NCI-H82 treated with DMSO at 0.1 percent for 48 hours (cell line): ENCODE results near the gene TPP2.
A peak's percentile ranks its signal among the peaks of the same experiment; 100 is the strongest.

Experiments
- DNase-seq: peaks from one replicate; lab custom pipeline; 2025; ENCODE audit not compliant: unreplicated experiment; lab: John Stamatoyannopoulos, UW

The TPP2 gene

DNA sequence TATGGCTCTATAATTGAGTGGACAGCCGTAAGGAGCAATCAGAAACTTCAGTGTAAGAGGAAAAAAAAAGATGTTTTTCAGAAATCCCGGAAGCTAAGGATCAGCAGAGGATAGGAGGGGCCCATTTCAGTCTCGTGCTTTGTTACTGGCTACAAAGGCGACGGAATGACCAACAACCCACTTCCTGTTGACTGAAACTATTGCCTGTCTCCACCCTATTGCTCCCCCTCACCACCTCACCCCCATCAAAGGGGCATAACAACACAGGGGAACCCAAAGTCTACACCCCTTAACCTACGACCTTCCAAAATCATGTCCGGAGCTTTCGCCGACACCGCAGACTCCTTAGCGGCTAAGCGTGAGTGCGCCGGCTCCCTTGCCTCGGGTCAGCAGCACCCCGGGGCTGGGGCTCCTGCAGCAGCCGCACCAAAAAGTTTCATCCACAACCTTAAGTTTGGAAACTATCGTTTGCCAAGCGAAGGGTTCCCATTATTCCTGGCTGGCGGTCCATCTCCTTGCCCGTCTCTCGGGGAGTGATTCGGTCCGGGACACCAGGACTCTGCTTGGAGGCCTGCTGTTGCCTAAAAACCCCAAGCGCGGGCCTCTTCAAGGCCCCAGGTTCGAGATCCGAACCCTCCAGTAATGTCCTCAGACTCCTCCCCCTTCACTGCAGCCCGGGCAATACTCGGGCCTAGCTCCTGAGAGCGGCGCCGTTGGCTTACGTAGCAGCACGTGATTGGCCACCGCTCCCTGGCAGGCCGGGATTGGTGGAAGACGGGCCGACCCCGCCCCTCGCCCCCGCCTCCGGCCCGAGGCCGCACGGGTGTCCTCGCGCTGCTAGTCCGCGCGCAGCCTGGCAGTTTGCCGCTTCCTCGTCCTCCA, at the start of gene TPP2:
Gene TPP2 (plus strand): TSS at position 840 of the 882 bp plus-strand sequence. CDS start 53 bp downstream, outside the sequence.
- DNase-seq: peak; percentile 89

- DNase-seq: no peak
These were observed 48.0 kb upstream of the TPP2 start for GRCh38 chr13:102548811-102549210.

DNA sequence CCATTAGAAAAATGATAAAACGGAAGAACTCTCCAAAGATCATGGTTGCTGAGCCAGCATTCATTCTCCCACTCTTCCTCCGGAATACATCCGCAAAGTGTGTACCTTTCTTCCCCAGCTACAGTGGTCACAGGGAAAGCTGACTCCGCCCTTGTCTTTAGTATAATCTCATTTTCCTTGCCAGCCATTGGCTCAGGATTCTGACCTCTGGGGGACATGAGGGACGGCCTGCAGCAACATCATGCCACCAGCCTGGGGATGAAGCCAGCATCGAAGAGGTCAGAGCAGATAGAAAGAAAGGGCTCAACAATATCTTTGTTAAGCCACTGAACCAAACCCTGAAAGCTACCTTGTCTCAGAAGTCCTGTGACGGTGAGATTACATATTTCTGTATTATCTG, 46.3 kb upstream of the TPP2 start:
- DNase-seq: no peak

DNA sequence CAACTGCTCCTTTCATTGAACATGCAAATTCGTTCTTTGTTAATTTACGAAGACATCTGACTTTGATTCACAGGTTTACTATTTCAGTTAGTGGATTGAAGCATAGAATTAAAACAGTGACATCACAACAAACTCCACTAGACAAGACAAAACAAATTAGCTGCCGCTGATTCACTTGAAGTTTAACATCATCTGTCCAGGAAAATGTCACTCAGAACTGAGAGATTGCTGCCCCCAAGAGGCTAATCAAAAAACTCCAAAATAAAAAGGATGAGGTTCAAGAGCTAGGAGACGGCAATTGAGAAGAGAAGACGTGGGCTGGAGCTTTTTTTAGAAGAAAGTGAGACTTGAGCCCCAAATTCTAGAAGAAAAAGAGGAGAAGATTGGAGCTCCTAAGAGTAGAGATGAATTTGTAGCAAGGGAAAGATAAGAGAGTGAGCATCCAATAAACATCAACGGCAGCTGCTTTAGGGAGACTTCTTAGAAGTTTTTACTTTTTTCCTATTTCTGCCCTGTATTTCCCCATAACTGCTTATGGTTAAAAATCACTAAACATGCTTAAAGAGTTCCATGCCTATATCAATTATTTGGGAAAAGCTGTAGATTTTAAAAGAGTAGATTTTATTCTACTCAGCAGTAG, 40.8 kb upstream of the TPP2 start:
- peak; percentile 72 for DNase-seq

DNA sequence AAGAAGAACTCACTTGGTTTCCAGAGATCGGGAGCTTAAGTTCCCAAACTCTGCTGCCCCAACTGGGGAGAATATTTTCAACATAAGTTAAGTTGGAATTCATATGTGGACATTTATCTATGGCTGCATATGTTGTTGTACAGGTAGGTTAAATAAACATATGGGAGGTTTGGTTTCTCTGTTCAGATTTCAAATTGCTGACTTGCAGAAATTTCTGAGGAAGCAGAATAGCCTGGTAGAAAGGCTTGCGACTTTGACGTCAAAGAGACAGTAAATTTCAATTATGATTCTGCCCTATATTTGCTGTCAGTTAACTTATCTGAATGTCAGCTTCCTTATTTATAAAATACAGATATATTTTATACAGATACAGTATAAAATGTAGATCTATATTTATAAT, 40.0 kb upstream of the TPP2 start:
- DNase-seq: no peak

GRCh38 chr13:102558029-102558428, 38.8 kb upstream of the TPP2 start:
- DNase-seq: peak; percentile 32

DNA sequence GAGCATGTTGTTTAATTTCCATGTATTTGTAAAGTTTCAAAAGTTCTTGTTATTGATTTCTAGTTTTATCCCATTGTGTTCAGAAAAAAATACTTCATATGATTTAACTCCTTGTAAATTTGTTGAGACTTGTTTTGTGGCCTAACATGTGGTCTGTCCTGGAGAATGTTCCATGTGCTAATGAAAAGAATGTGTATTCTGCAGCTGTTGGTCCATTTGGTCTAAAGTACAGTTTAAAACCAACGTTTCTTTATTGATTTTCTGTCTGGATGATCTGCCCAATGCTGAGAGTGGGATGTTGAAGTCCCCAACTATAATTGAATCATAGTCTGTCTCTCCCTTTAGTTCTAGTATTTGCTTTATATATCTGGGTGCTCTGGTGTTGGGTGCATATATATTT, 34.9 kb upstream of the TPP2 start:
- no peak for DNase-seq

GRCh38 chr13:102563267-102563666, 33.5 kb upstream of the TPP2 start:
- no peak for DNase-seq

- no peak for DNase-seq
These were observed 32.2 kb upstream of the TPP2 start for GRCh38 chr13:102564564-102564963.

DNA sequence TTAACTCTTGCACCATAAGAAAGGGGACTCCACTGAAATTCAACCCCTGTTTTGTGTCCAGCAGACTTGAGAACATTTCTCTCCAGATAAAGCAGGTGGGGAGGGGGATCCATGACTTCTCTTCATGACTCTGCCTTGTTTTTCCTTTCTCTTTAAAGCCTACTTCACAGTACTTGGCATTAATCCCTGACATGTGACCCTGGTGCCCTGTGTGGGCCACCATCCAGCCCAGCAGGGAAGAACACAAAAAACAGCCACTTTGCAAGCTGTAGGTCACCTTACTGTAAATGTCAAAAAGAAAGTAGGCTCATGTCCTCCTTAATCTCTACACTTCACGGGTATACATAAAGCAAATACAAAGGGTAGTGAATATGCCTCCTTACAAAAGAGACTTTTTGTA, 30.3 kb upstream of the TPP2 start:
- DNase-seq: no peak

DNA sequence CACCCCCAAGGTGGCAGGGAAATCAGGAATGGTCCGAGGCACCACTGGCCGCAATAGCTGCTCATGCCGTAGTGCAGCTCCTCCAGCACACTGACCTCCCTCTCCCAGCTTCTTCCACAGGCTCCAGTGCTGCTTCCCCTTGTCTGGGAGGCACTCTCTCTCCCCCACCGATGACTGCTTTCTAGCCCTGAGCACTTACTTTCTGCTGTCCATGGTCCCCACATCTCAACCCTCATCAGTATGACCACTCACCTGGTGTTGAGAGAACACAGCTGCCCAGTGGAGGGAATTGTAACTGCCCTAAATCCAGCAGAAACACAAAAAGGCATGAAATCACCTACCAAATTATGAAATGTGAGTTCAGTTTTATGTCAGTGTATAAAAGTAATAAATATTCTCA, 28.9 kb upstream of the TPP2 start:
- DNase-seq: no peak

GRCh38 chr13:102569488-102569887, 27.3 kb upstream of the TPP2 start:
- no peak for DNase-seq

DNA sequence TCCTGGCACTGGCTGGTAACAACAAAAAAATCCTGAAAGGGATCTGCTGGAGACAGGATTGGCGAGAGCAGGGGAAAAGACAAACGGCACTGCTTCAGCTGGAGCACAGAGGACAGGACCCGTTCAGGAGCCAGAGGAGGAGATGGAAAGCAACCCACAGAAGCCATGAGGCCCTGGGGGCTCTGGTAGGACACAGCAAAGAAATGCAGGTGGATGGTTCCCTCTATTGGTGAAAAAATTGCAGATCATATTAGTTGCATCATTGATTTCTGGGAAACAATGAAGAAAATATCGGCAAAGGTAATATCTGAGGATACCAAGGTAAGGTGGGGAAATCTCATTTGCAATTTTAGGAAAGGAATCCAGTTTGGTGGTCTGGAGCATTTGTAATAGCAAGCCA, 25.7 kb upstream of the TPP2 start:
- DNase-seq: no peak

GRCh38 chr13:102572323-102572722, 24.5 kb upstream of the TPP2 start:
- DNase-seq: no peak

GRCh38 chr13:102580552-102581169, 16.1 kb upstream of the TPP2 start:
- peak; percentile 63 for DNase-seq

DNA sequence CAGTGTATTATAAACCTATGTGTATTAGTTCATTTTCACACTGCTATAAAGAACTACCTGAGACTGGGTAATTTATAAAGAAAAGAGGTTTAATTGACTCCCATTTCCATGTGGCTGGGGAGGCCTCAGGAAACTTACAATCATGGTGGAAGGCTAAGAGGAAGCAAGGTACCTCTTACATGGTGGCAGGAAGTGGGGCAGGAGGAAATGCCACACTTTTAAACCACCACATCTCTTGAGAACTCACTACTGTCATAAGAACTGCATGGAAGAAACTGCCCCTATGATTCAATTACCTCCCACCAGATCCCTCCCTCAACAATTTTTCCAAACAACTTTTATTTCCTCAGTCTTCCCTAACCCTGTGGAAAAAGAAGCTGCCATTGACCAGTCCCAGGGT, 14.5 kb upstream of the TPP2 start:
- DNase-seq: no peak

DNA sequence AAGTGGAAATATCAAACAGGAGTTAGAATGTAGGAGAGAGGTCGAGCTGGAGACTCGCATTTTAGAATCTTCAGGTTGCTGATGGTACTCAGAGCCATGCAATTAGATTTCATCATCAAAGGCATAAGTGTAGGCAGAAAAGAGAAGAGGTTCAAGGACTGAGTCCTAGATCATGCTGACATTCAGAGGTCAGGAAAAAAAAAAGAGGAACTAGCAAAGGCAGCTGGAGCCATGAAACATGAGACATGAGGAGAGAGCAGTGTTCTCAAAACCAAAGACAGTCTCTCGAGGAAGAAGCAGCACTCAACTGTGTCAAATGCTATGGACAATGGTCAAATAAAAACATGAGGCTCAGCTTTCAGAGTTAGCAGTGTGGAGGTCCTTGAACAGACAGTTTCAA, 12.4 kb upstream of the TPP2 start:
- no peak for DNase-seq

- no peak for DNase-seq
These were observed 10.2 kb upstream of the TPP2 start for GRCh38 chr13:102586615-102587014.

- DNase-seq: no peak
These were observed 8.9 kb upstream of the TPP2 start for GRCh38 chr13:102587916-102588315.

GRCh38 chr13:102589301-102589822, 7.4 kb upstream of the TPP2 start:
- DNase-seq: peak; percentile 100

DNA sequence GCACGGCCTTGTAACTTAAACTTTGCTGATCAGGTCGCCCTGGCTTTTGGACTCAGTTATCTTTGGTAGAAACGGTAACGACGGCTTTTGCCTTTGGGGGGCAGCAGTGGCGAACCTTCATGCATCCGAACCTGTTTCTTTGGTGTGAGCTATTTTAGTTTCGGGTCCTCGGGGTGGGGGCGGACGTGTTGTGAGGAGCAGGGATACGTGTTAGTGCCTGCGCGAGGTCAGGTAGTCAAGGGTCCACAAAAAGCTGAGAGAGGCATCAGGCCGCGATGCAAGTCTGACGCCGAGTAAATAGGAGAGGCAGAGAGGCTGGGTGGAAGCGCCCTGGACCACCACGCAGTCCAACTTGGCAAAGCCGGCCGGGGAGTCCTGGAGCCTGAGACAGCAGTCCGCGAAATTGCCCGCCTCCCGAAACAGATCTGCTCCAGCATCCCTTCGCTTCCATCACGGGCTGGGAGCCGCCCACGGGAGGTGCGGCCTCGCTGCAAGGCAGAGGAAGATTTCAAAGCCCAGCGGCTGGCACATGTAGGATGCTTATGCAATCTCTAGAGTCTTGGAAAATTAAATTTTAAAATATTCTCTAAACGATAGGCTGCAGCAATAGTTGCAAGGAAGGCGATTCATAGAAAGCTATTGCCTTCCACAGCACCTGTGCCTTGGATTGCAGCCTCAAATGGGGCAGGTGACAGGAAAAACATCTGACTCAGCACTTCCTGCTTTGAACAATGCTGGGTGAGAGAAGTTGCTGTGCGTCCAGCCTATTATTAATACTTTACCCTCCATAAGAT, 4.6 kb upstream of the TPP2 start:
- DNase-seq: peak; percentile 76
